Raji (cell line): ENCODE measurements around the gene DCLK1.

Source experiments
- POLR2A ChIP-seq: IDR thresholded peaks from 2 replicates; pipeline ENCODE4 v1.6.1; 2011; ENCODE audit warnings: low read depth, low read length, control low read depth; ENCODE audit not compliant: insufficient read depth

Gene DCLK1

GRCh38 chr13:35961461-35962220, 169.5 kb downstream of the DCLK1 start:
- no peak for TF ChIP-seq POLR2A

- TF ChIP-seq POLR2A, result no peak
Measured at GRCh38 chr13:35961002-35961401, 170.2 kb downstream of the DCLK1 start.

- no peak for TF ChIP-seq POLR2A
Measured at GRCh38 chr13:35957996-35958395, 173.2 kb downstream of the DCLK1 start.

GRCh38 chr13:35957241-35957731, 173.9 kb downstream of the DCLK1 start:
- no peak for TF ChIP-seq POLR2A

GRCh38 chr13:35956074-35956473, 175.1 kb downstream of the DCLK1 start:
- no peak for TF ChIP-seq POLR2A

GRCh38 chr13:35954207-35954560, 177.0 kb downstream of the DCLK1 start:
- TF ChIP-seq POLR2A, result no peak

- no peak for TF ChIP-seq POLR2A
Measured at GRCh38 chr13:35953537-35954206, 177.5 kb downstream of the DCLK1 start.

- no peak for TF ChIP-seq POLR2A
Measured at GRCh38 chr13:35947315-35947714, 183.9 kb downstream of the DCLK1 start.

- TF ChIP-seq POLR2A, result no peak
Measured at GRCh38 chr13:35945368-35945767, 185.8 kb downstream of the DCLK1 start.

- TF ChIP-seq POLR2A, result no peak
Measured at GRCh38 chr13:35941374-35941773, 189.8 kb downstream of the DCLK1 start.

GRCh38 chr13:35940734-35941133, 190.4 kb downstream of the DCLK1 start:
- TF ChIP-seq POLR2A, result no peak

GRCh38 chr13:35936246-35936978, 194.8 kb downstream of the DCLK1 start:
- no peak for TF ChIP-seq POLR2A

- TF ChIP-seq POLR2A, result no peak
Measured at GRCh38 chr13:35930665-35931631, 200.2 kb downstream of the DCLK1 start.

- no peak for TF ChIP-seq POLR2A
Measured at GRCh38 chr13:35927567-35928021, 203.6 kb downstream of the DCLK1 start.
